GM19238 (cell line): ENCODE data around the gene USP44.
"Not testable (repeated sequence)": the region's sequence is repeated elsewhere in the genome, so short reads cannot be mapped to it uniquely, and the experiment has no call there.

Experiments used
- DNase-seq: peaks from one replicate; pipeline ENCODE4 v3.0.0; 2011; ENCODE audit warnings: low spot score; ENCODE audit not compliant: insufficient read length

Gene USP44

GRCh38 chr12:95511977-95512376 is 39.3 kb downstream of the USP44 start:
- no peak for DNase-seq

- DNase-seq = no peak
Measured at GRCh38 chr12:95509300-95509699, 42.0 kb downstream of the USP44 start.

GRCh38 chr12:95506707-95507523 is 44.4 kb downstream of the USP44 start:
- no peak for DNase-seq

- no peak for DNase-seq
Measured at GRCh38 chr12:95505039-95505438, 46.2 kb downstream of the USP44 start.

GRCh38 chr12:95504140-95504539 is 47.1 kb downstream of the USP44 start:
- no peak for DNase-seq

GRCh38 chr12:95499772-95500171 is 51.5 kb downstream of the USP44 start:
- no peak for DNase-seq

- DNase-seq = no peak
Measured at GRCh38 chr12:95498968-95499367, 52.3 kb downstream of the USP44 start.

GRCh38 chr12:95497031-95497430 is 54.2 kb downstream of the USP44 start:
- no peak for DNase-seq

GRCh38 chr12:95495433-95495832 is 55.8 kb downstream of the USP44 start:
- no peak for DNase-seq

- DNase-seq = no peak
Measured at GRCh38 chr12:95494888-95495287, 56.4 kb downstream of the USP44 start.

- DNase-seq = no peak
Measured at GRCh38 chr12:95492462-95492861, 58.8 kb downstream of the USP44 start.

GRCh38 chr12:95487024-95487423 is 64.3 kb downstream of the USP44 start:
- DNase-seq = no peak

GRCh38 chr12:95484524-95484923 is 66.8 kb downstream of the USP44 start:
- DNase-seq = no peak

- DNase-seq = not testable (repeated sequence)
Measured at GRCh38 chr12:95482564-95482963, 68.7 kb downstream of the USP44 start.

GRCh38 chr12:95481888-95482287 is 69.4 kb downstream of the USP44 start:
- no peak for DNase-seq

- DNase-seq = no peak
Measured at GRCh38 chr12:95481072-95481471, 70.2 kb downstream of the USP44 start.

GRCh38 chr12:95480230-95480629 is 71.0 kb downstream of the USP44 start:
- no peak for DNase-seq

- DNase-seq = no peak
Measured at GRCh38 chr12:95474660-95474958, 76.7 kb downstream of the USP44 start.

- peak; percentile 89 for DNase-seq
Measured at GRCh38 chr12:95473884-95474659, 77.2 kb downstream of the USP44 start, which contains the start of gene METAP2. Gene METAP2 (plus strand): TSS chr12:95474152. CDS start chr12:95474180, 28 bp downstream.

GRCh38 chr12:95473231-95473883 is 77.9 kb downstream of the USP44 start:
- DNase-seq = peak; percentile 7

GRCh38 chr12:95470300-95470699 is 81.0 kb downstream of the USP44 start:
- no peak for DNase-seq
